T-helper 2 cell (primary cell): ENCODE measurements around the gene FASN.

Source experiments
- DNase-seq, 5 experiments: peaks; one replicate each; pipeline versions ENCODE4 v3.0.0 to v3.0.0-alpha.2; 2012 to 2022

Gene FASN

GRCh38 chr17:82117139-82118090 lies 19.4 kb upstream of the FASN start:
- DNase-seq: no peak

DNA sequence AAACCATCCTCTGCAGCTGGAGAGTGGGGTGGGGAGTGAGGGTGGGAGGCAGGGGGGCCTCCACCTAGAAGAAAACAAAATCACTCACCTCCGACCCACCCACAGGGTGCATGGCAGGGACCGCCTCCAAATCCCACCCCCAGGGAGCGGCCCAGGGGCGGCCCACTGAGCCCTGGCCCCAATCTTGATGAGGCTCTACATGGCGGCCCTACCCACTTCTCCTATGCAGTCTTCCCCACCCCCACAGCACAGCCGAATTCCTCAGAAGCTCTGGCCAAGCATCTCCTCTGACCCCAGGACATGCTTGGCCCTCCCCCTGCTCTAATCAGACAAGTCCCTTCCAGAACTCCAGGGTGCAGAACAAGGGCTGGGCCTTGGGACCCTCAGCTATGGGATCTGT lies 18.2 kb upstream of the FASN start:
- no peak for DNase-seq

- no peak for DNase-seq
Measured at GRCh38 chr17:82114872-82115271, 16.8 kb upstream of the FASN start.

GRCh38 chr17:82114447-82114846 lies 16.4 kb upstream of the FASN start:
- DNase-seq: no peak

- no peak for DNase-seq
Measured at GRCh38 chr17:82113941-82114340, 15.9 kb upstream of the FASN start.

DNA sequence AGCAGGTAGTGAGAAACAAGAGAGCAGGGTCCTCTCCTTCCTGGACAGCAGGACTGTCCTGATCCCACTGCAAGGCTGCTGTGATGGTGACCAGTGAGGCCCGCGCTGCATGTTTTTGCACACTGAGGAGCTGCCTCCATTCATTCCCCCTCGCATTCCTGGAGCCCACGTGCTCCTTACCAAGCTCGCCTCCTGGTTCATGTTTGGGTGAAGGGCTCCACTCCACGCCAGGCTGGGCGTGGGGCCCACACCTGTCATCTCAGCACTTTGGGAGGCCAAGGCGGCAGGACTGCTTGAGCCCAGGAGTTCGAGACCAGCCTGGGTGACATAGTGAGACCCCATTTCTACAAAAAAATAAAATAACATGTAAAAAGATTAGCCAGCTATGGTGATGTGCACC lies 15.4 kb upstream of the FASN start:
- no peak for DNase-seq

GRCh38 chr17:82112914-82113311 lies 14.9 kb upstream of the FASN start:
- DNase-seq: no peak

GRCh38 chr17:82112181-82112913 lies 14.3 kb upstream of the FASN start:
- DNase-seq: no peak

GRCh38 chr17:82110298-82110697 lies 12.3 kb upstream of the FASN start:
- DNase-seq: peak in 1 of 5 experiments; percentile 45

GRCh38 chr17:82108961-82109475 lies 11.0 kb upstream of the FASN start:
- no peak for DNase-seq

- DNase-seq: no peak
Measured at GRCh38 chr17:82108496-82108945, 10.5 kb upstream of the FASN start.

- DNase-seq: no peak
Measured at GRCh38 chr17:82108038-82108437, 10.0 kb upstream of the FASN start.

GRCh38 chr17:82107341-82107860 lies 9.4 kb upstream of the FASN start:
- no peak for DNase-seq

- no peak for DNase-seq
Measured at GRCh38 chr17:82106688-82107305, 8.8 kb upstream of the FASN start.

- DNase-seq: peak in 4 of 5 experiments; percentile 37 to 82 (median 43)
Measured at GRCh38 chr17:82105882-82106687, 8.0 kb upstream of the FASN start.

GRCh38 chr17:82105417-82105881 lies 7.4 kb upstream of the FASN start:
- DNase-seq: no peak

DNA sequence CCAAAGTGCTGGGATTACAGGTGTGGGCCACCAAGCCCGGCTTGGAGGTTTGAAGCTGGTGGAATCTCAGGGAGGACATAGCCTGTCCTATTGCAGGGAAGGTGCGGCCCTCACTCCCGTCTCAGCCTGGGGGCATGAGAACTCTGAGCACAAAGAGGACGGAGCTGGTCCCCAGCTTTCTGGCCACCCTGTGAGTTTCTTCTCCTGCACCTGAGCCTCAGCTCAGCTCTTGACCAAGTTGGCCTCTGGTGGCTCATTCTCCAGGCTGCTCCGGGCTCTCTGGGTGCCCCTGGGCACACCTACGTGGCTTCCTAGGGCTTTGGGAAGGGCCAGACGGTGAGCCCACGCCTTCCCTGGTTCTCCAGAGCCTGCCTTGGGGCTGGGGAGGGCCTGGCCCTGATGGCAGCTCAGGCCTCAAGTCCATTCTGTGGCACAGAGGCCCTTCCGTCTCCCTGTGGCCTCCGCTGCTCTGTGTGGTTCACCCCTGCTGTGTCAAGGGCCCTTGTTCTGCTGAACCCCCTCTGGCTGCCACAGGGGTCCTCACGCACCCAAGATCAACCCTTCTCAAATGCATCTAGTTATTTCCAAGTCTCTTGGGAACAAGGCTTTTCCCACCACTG lies 6.9 kb upstream of the FASN start:
- DNase-seq: no peak

DNA sequence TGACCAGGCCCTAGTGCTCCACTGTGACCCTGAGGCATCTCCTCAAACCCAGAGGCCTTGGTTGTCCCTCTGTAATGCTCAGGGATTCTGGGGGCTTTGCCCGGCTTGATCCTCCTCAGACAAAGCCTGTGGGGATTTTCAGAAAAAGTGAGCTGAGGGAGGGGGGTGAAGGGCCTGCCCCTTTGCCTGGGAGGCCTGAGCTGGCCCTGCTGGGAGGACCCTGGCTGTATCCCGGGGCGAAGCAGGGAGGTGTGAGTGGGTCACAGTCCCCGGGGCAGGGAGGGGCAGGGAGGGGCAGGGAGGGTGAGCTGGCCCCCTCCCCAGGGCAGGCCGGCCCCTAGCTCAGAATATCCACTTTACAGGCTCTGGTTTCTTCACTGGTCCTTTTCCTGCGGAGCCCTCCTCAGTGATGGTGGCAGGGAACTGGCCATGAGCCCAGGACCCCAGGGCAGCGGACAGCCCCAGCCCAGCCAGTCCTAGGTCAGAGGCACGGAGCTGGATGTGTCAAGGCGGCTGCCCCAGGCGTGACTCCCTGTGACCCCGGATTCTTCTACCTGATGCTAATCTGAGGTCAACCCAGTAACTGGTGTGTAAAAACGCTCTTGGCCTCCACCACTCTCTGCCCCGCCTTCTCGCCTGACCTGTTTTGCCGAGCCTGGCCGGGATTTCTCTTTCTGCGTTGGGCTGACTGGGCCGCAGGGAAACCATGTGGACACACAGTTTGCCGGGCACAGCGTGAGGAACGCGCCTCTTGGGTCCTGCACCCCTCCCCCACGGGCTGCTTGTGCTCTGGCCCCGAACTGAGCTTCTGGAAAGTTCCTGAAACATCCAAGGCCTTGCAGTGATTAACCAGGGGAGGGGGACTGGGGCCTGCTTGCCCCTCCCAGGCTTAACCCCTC lies 5.8 kb upstream of the FASN start:
- no peak for DNase-seq

GRCh38 chr17:82101767-82102679 lies 4.0 kb upstream of the FASN start:
- DNase-seq: no peak
